Stimulated activated CD4-positive, alpha-beta T cell treated with anti-CD3 and anti-CD28 coated beads, Interleukin-1b, Interleukin-23, amount 100 ng/mL, for 48 hours (primary cell): ENCODE data around the gene IP6K2.
A peak's percentile ranks its signal among the peaks of the same experiment; 100 is the strongest.
"Not testable (repeated sequence)": the region's sequence is repeated elsewhere in the genome, so short reads cannot be mapped to it uniquely, and the experiment has no call there.

Experiments
- DNase-seq: peaks from one replicate; pipeline ENCODE4 v3.0.0-alpha.2; 2020

The IP6K2 gene, protein sequence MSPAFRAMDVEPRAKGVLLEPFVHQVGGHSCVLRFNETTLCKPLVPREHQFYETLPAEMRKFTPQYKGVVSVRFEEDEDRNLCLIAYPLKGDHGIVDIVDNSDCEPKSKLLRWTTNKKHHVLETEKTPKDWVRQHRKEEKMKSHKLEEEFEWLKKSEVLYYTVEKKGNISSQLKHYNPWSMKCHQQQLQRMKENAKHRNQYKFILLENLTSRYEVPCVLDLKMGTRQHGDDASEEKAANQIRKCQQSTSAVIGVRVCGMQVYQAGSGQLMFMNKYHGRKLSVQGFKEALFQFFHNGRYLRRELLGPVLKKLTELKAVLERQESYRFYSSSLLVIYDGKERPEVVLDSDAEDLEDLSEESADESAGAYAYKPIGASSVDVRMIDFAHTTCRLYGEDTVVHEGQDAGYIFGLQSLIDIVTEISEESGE

DNA sequence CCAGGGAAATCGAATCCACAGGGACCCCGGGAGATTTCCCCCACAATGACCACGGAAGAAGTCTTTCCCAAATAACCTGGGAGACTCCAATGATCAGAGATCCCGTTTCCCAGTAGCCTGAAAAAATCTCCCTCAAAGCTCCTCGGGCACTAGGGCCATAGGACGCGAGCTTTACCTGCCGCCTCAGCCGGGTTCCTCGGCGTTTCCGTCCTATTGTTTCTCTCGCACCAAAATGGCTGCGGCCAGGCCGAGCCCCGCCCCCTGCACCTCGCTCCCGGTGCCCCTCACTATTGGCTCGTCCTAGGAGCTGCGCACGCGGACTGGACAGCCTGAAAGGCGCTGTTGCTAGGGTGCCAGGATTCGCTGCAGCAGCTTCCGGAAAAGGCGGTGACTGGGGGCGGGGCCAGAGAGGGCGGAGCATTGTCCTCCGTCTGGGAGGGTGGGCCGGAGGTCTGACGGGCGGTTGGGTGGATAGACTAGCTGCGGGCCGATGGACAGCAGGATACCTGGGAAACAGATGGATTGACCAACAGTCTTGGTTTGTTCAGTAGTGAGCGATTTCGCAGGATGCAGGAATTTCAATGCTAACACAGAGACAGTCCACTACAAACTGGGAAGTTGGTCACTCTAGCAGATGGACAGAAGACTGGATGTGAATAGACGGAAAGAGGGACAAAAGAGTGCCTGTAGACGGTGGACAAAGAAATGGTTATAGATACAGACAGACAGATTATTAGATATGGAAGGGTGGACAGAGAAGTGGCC lies at the start of gene IP6K2:
Gene IP6K2, minus strand, starts transcription at position 240 of the 765 bp plus-strand sequence. CDS start 21,930 bp downstream, outside the sequence.
- peak; percentile 99 for DNase-seq

- DNase-seq: no peak
These were observed 48.4 kb upstream of the IP6K2 start for GRCh38 chr3:48765376-48765775.

GRCh38 chr3:48762816-48763215 lies 45.8 kb upstream of the IP6K2 start:
- no peak for DNase-seq

GRCh38 chr3:48759991-48760540 lies 43.0 kb upstream of the IP6K2 start:
- not testable (repeated sequence) for DNase-seq

DNA sequence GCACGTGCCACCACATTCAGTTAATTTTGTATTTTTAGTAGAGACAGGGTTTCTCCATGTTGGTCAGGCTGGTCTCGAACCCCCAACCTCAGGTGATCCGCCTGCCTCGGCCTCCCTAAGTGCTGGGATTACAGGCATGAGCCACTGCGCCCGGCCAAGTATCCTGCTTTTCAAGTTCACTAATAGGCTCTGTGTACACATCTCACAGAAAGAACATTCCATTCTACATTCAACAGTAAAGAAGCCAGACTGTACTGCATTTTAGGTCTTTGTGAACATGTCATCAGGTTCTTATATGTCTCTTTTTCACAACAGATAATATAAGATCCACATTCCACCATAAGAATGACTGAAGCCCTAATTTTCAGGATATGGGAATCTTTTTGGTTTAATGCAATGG lies 42.5 kb upstream of the IP6K2 start:
- DNase-seq: not testable (repeated sequence)

GRCh38 chr3:48759071-48759470 lies 42.0 kb upstream of the IP6K2 start:
- DNase-seq: no peak

DNA sequence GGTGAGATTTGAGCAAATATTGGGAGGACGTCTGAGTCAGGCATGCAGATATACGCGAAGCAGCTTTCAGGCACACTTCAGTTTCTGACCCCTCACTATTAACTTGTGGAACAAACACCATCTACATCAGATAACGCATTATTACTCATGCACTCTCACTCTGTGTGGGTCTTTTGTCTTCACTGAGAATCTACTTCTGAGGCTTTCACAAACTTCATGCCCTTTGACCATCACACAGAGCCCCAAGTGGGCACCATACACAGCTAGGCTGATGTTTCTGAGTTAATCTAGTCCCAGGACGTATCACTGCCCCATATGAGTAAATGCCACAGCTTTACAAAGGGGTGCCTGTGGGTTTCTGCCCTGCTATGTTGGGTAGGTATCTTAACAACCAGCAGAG lies 39.6 kb upstream of the IP6K2 start:
- DNase-seq: no peak

GRCh38 chr3:48750856-48751255 lies 33.8 kb upstream of the IP6K2 start:
- no peak for DNase-seq

- no peak for DNase-seq
These were observed 31.7 kb upstream of the IP6K2 start for GRCh38 chr3:48748754-48749153.

DNA sequence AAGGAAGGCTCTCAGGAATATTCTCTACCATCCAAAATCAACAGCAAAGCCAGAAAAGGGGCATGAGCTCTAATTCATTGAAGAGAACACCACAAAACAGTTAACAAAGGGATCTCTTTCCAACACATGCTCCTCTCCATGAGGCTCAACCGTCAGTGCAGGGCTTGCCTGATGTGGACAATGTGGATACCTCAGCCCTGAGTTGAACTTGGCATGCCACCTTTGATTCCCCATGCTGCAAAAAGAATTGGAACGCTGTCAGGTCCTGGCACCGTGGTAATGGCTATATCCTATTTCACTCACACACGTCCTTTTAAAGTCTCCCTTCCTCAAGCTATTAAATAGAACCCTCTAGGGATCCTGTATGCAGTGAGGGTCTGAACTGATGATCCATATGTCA lies 30.7 kb upstream of the IP6K2 start:
- no peak for DNase-seq

- DNase-seq: no peak
These were observed 30.1 kb upstream of the IP6K2 start for GRCh38 chr3:48747015-48747615.

DNA sequence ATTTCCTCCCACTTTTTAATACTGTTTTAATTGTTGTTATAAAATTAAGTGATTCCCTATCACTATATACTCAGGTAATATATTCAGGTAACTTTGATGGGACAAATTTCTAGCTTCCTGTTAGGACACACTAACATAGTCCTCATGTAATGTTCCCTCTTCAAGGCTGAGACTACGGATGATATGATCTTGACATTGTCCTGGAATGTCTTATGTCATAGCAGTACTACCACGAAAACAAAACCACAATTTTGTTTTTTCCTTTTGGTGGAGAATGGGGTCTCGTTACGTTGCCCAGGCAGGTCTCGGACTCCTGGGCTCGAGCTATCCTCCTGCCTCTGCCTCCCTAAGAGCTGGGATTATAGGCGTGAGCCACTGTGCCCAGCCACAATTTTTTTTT lies 26.8 kb upstream of the IP6K2 start:
- no peak for DNase-seq

DNA sequence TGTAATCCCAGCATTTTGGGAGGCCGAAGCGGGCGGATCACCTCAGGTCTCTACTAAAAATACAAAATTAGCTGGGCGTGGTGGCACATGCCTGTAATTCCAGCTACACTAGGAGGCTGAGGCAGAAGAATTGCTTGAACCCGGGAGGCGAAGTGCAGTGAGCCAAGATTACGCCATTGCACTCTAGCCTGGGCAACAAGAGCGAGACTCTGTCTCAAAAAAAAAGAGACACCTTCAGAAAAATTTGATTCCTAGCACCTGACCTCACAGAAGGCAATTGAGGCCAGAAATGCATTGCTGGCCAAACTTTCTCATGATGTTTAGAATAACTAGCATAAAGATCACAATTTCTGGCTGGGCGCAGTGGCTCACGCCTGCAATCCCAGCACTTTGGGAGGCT lies 24.2 kb upstream of the IP6K2 start:
- not testable (repeated sequence) for DNase-seq

DNA sequence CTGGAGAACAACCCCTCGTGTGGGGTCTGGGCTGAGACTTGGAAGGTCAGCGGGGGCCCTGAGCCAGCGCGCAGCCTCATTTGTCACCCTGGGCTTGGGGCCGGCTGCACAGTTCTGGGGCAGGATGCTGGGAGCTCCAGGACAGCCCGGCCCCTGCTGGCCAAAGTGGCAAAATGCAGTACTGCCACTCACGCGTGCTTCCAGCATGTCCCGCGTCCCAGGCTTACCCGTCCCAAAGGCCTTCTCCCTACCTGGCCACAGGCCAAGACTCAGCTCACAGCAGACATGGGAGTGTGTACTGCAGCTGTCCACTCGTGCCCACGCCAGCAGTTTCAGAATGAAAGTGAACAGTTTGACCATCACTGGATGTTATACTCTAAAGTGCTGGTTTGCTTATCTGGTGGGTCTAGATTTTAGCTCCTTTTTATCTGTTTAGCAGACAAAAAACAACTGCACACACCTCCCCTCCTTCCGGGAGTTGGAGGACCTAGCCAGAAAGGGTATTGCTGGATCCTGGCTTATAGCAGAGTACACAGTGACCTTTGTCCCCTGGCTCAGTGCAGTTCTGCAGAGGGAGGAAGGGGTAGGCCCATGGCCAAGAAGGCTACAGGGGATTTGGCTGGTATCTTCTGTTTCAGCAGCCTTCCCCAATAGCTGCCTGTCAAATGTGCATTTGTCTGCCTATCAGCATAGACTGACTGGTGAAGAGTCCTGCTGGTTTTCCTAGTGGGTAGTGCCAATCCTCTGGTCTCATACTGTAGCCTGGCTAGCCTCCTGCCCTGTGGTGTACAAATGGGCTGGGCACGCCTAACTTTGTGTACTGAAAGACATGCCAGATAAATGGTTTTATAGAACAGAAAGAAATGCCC lies 23.2 kb upstream of the IP6K2 start:
- peak; percentile 61 for DNase-seq

- no peak for DNase-seq
These were observed 22.6 kb upstream of the IP6K2 start for GRCh38 chr3:48739617-48739954.

DNA sequence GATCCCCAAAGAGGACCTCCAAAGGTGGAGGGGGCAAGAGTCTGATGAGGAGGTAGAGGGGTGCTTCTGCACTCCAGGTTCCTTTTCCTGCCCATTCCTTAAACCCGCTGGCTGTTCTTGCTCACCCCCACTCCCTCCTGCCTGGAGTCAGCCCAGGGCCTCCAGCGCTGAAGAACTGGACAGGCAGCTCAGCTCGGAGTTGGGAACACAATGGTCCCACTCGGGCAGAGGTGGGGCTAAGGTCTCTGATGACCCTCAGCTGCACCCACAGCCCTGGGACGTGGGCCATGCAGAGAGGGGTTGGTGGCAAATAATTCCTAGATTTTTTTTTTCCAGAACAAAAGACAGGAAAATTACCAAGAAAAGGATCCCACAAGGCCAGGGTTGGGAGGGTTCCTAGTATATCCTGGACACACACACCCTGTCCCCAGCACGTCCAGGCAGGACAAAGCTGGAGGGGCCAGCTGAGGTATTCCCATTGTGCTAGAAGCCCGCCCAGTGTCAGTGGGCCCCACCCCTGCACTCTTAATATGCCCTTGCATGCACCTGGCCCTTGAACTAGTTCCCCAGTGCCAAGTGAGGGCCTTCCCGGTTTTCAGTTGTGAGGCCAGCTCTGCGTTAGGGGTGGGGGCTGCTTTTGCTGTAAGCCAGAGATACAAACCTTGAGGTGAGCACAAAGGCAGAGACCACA lies 22.1 kb upstream of the IP6K2 start:
- DNase-seq: no peak

GRCh38 chr3:48738144-48738536 lies 21.1 kb upstream of the IP6K2 start:
- DNase-seq: no peak

GRCh38 chr3:48735075-48735767 lies 18.2 kb upstream of the IP6K2 start:
- DNase-seq: not testable (repeated sequence)

- not testable (repeated sequence) for DNase-seq
These were observed 17.5 kb upstream of the IP6K2 start for GRCh38 chr3:48734541-48734940.

DNA sequence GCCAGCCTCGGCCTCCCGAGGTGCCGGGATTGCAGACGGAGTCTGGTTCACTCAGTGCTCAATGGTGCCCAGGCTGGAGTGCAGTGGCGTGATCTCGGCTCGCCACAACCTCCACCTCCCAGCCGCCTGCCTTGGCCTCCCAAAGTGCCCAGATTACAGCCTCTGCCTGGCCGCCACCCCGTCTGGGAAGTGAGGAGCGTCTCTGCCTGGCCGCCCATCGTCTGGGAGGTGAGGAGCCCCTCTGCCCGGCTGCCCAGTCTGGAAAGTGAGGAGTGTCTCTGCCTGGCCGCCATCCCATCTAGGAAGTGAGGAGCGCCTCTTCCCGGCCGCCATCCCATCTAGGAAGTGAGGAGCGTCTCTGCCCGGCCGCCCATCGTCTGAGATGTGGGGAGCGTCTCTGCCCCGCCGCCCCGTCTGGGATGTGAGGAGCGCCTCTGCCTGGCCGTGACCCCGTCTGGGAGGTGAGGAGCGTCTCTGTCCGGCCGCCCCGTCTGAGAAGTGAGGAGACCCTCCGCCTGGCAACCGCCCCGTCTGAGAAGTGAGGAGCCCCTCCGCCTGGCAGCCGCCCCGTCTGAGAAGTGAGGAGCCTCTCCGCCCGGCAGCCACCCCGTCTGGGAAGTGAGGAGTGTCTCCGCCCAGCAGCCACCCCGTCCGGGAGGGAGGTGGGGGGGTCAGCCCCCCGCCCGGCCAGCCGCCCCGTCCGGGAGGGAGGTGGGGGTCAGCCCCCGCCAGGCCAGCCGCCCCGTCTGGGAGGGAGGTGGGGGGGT lies 16.9 kb upstream of the IP6K2 start:
- not testable (repeated sequence) for DNase-seq
